NT2/D1 (cell line): Measurements from ENCODE around the gene IKZF3.
"Not testable (repeated sequence)": the region's sequence is repeated elsewhere in the genome, so short reads cannot be mapped to it uniquely, and the experiment has no call there.

Source experiments
- SUZ12 ChIP-seq: IDR thresholded peaks from 2 replicates; pipeline ENCODE4 v1.6.1; 2011; ENCODE audit not compliant: insufficient read length, insufficient read depth; ENCODE audit errors: extremely low read depth
- ZNF274 ChIP-seq: IDR thresholded peaks from 2 replicates; pipeline ENCODE4 v1.6.1; 2011; ENCODE audit warnings: mild to moderate bottlenecking, low read depth, low read length

DNA sequence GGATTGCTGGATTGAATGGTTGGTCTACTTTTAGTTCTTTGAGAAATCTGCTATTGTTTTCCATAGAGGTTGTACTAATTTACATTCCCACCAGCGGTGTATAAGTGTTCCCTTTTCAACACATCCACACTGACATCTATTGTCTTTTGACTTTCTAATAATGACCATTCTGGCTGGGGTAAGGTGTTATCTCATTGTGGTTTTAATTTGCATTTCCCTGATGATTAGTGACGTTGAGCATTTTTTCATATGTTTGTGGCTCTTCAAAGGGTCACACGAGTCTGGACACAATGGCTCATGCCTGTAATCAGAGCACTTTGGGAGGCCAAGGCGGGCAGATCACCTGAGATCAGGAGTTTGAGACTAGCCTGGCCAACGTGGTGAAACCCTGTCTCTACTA, 22.0 kb upstream of the IKZF3 start:
- not testable (repeated sequence) for TF ChIP-seq SUZ12, ZNF274
